Occipital lobe (tissue), 2 donors: ENCODE measurements around the gene GAN. TPM values are rescaled to one million over a fixed set of nuclear protein-coding genes. Genes with fewer than 3 reads are reported as not detected.

ENCODE experiments used
- DNase-seq: peaks from one replicate; lab custom pipeline; 2025; lab: John Stamatoyannopoulos, UW
- total RNA-seq: library from RNA; depleted of rRNA; stranded (reverse); fragments of >200 nt; gene quantifications from one replicate; pipeline ENCODE4 v1.2.3, GENCODE V29; 2014

The GAN gene, protein sequence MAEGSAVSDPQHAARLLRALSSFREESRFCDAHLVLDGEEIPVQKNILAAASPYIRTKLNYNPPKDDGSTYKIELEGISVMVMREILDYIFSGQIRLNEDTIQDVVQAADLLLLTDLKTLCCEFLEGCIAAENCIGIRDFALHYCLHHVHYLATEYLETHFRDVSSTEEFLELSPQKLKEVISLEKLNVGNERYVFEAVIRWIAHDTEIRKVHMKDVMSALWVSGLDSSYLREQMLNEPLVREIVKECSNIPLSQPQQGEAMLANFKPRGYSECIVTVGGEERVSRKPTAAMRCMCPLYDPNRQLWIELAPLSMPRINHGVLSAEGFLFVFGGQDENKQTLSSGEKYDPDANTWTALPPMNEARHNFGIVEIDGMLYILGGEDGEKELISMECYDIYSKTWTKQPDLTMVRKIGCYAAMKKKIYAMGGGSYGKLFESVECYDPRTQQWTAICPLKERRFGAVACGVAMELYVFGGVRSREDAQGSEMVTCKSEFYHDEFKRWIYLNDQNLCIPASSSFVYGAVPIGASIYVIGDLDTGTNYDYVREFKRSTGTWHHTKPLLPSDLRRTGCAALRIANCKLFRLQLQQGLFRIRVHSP
- 33.7 TPM for total RNA-seq

DNA sequence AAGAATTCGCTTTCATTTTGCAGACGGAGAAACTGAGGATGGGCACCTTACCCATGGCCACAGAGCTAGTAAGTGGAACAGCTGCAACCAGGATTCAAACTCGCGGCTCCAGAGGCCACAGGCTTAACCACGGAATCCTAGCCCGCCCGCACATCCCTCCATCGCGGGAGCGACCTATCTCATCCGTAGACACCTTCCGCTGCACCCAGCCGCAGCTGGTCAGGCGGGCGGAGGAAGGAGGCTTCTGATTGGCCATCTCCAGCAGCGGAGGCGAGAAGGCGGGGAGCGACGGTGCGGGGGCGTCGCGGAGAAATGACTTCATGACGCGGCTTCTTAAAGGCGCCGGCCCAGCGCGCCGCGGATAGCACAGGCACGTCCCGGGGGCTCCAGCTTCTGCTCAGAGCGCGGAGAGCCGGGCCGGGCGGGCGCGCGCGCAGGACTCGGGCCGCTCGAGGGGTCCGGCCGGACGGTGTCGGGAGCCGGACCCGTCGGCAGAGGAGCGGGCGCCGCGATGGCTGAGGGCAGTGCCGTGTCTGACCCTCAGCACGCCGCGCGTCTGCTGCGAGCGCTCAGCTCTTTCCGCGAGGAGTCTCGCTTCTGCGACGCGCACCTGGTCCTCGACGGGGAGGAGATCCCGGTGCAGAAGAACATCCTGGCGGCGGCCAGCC is at the start of gene GAN:
GAN (plus strand) TSS at position 360 of the 668 bp plus-strand sequence; CDS start at position 512, 152 bp downstream.
- peak; percentile 94 for DNase-seq

DNA sequence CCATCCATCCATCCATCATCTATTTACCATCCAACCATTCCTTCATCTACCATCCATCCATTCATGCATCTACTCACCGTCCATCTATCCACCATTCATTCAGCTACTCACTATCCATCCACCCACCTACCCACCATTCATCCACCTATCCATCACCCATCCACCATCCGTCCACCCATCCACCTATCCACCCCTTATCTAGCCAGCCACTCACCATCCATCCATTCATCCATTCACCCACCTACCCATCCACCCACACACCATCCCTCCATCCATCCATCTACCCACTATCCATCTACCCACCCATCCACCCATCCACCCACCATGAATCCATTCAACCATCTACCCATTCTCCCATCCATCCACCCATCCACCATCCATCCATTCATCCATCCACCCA is 49.7 kb upstream of the GAN start:
- no peak for DNase-seq

DNA sequence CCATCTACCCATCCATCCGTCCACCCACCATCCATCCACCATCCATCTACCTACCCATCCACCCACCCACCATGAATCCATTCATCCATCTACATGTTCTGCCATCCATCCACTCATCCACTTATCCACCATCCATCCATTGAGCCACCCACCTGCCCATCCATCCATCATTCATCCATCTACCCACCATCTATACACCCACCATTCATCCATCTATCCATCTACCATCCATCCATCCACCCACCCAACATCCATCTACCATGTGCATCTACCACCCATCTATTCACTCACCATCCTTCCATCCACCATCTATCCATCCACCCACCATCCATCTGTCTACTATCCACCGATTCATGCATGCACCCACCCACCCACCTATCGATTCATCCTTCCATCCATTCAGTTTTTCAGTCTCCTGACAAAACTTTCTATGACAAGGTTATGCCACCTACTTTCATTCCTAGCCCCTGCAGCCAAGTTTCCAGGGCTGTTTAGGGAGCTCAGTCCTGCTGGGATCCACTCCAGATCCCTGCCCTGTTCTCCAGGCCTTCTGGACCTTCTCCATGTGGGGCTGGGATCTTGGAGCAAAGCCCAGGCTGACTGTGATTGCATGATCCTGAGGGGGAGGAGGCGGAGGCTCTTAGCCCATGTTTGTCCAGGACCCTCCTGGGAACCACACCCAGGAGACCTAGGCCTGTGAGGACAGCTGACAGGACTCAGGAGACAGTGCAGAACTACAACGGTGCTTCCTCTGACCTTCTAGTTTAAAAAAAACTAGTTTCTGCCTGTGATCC is 48.9 kb upstream of the GAN start:
- DNase-seq: no peak

DNA sequence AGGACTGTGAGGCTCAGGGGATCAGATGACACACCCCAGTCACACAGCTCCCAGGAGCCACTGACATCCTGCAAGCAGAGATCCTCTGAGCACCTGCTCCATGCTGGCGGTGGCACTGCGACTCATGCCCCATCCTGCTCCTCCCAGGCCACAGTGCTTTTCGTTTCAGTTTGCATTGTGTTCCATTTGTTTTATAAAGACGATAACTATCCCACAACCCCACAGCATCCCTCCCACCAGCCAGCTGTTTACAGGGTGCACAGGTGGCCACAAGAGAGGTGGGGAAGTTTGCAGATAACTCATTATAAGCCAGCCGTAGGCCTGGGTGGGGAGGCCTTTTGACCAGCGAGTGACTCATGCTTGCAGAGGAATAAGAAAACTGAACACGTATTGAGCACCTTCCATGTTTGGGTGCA is 48.1 kb upstream of the GAN start:
- no peak for DNase-seq

DNA sequence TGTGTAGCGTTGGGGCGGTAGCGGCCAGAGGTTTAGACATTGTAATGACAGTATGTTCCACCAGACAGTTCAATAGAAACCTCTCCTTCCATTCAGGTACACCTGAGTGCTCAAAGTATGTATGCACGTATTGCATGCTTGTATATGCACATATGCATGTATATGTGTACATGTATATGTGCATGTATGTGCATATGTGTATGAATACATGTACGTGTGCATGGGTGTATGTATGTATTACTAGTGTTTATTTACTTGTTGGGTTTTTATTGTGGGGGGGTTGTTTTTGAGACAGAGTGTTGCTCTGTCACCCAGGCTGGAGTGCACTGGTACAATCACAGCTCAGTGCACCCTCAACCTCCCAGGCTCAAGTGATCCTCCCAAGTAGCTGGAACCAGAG is 46.3 kb upstream of the GAN start:
- no peak for DNase-seq

DNA sequence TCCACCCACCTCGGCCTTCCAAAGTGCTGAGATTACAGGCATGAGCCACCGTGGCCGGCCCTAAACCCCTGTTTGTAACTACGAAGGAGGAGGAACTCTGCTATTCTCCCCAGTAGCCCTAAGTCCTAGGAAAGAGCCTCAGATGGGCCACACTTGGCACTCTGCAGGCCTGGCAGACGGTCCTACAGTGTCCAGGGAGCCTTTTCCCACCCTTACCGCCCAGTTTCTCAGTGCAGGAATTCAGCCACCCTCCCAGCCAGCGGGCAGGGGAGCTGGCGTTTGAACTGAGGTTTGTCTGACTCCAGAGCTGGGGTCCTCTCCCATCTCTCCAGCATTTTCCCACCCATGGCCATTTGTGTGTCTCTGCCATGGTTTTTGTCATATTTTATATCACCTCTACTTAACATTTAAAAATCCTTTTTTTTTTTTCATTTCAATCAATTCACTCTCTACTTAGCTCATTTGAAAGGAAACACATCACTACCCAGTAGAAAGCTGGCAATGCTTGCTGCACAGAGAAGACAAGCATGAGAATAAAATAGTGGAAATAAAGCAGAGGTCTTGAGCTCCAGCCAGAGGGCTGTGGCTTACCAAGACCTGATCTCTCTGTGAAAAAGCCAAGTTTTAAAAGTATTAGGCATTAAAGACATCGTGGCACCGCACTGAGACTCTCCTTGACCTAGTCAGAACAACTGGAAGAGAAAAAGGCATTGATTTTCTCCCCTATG is 41.4 kb upstream of the GAN start:
- DNase-seq: no peak

DNA sequence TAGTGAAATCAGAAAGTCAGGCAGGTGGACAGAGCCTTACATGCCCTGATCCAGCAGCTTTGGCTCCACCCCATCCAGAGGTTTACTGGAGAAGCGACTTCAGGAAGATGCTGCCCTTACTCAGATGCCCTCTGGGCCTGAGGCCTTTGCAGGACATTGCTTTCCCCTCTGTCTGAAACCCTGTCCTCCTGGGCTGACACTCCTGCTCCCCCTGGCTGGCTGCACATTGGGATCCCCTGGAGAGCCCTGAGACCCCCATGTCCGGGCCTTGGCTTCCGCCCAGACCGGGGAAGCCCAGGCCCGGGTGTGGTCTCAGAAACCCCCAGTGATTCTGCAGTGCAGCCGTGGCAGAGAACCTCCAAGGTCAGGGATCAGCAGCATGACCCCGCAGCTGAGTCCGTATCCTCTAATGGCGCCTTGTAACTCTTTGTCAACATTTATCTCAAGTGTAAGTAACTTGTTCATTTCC is 39.7 kb upstream of the GAN start:
- no peak for DNase-seq

DNA sequence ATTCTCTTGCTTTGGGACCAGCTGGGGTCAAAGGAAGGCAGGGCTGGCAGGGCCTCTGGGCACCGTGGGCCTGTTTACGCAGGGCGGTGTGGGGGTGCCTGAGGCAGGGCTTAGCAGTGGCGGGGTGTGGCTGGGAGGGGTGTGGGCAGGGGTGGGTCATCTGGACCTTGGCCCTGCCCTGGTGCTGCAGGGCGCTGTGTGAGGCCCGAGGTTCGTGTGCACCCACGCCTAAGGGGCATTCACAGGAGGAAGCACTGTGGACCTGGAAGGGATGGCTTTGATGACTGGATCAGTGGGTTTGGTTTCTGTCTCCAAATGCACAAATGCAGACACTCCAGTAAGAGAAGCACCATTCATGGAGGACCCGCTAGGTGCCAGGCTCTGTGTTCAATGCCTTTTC is 39.0 kb upstream of the GAN start:
- no peak for DNase-seq

DNA sequence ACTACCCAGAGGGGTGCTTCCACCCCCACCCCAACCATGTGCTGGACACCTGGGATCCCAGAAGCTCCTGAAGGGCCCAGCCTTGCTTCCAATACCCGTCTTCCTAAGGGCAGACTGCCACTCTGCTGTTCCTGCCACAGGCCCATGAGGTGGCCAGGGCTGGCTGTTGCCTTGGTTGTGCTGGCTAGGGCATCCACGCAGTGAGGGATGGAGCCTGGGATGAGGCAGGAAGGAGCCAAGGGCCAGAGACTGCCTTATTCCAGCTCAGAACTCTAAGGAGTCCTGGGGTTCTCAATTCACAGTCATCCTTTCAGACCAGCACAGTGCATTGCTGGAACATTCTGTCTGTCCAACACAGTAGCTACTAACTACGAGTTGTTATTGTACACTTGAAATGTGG is 38.4 kb upstream of the GAN start:
- no peak for DNase-seq

DNA sequence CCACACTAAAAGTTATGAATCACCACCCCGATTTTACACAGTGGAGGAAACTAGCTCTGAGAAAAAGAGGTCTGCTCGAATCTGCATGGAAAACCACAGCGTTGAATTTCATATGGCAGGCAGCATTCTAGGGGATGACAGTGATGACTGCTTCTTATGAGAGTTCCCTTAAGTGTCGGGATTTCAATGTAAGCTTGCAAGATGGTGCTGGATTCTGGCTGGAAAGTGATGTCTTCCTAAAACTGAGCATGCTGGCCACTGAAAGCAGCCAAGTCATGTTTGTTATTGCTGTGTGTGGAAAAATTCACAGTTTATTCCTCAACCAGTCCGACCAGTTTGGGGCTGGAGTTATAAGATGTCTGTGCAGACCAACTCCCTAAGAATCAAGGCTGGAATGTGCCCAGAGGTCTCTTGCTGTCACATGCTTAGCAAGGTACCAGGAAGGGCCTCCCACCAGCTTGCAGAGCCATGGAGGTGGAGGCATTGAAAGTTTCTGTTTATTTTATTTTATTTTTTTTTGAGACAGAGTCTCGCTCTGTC is 37.2 kb upstream of the GAN start:
- DNase-seq: no peak

DNA sequence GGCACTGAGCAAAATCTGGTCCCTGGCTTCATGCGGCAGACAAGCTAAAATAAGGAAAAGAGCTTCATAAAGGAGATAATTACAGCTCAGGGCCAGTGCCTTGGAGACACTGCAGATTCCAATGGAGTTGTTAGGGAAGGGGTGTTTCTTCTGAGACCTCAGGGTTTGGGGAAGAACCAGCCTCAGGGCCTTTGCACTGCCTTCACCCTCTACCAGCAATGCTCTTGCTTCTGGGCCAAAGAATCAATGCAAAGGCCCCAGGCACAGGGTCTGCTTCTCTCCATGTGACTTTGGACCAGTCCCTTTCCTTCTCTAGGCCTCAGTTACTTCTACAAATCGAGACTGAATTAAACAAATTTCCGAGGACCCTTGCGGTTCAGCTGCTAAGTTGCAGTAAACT is 36.2 kb upstream of the GAN start:
- DNase-seq: no peak

DNA sequence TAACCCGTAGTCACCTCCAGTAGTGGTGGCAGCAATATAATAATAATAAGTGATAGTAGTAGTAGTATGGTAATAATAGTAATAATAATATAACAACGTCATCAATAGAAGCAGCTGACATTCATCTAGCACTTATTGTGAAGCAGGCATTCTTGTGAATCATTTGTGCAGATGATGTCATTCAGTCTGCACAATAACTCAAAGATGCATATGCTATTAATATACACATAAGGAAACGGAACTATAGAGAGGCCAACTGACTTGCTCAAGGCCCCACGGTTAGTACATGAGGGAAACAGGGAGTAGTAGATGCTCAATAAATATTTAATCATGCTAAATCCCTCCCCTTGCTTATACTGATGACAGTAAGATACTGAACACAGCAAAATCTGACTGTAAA is 35.4 kb upstream of the GAN start:
- no peak for DNase-seq

DNA sequence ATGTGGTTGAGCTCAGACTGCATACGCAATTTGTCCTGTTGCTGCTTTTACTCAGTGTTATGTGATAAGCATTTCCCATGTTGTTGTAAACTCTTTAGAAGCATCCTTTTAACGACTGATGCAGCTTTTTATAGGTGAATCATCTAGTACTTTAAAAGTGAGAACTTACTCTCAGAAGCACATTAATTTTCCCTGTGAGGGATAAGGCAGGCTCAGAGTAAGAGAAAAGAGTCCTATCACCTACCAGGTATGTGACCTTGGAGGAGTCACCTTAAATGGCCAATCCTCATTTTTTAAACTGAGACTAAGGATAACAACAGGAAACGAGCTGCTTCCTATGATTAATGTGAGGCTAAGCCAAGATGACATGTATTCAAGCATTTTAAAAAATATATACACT is 34.4 kb upstream of the GAN start:
- no peak for DNase-seq

DNA sequence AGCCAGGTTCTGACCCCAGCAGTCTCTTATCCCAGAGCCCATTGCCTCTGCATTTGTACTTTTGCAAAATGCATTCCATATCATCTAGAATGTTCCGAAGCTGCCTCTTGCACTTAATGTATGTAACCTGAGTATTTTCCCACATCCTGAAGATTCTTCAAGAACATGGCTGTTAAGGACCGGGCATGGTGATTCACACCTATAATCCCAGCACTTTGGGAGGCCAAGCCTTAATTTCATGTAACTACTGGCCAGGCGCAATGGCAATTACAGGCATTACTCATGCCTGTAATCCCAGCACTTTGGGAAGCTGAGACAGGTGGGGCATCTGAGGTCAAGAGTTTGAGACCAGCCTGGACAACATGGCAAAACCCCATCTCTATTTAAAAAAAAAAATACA is 31.7 kb upstream of the GAN start:
- no peak for DNase-seq

DNA sequence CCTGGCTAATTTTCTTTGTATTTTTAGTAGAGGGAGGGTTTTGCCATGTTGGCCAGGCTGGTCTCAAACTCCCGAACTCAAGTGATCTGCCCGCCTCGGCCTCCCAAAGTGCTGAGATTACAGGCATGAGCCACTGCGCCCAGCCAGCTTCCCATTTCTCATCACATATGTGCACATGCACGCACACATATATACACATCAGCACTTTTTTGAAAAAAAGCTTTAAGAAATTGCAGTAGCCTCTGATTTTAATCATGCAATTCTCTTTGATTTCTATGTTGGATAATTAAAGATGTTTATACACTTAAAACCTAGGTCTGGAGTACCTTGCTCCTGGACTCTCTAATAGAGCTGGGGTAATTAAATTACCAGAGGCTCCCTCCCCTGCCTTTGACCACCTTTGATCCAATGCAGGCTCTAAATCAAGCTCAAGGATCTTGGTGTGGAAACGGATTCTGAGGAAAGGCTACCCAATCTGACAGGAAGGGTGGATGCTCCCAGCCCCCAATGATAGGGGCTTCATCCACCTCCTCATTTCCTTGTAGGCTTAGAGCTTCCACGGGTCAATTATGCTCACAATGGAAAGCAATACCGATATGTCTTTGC is 29.7 kb upstream of the GAN start:
- DNase-seq: no peak

DNA sequence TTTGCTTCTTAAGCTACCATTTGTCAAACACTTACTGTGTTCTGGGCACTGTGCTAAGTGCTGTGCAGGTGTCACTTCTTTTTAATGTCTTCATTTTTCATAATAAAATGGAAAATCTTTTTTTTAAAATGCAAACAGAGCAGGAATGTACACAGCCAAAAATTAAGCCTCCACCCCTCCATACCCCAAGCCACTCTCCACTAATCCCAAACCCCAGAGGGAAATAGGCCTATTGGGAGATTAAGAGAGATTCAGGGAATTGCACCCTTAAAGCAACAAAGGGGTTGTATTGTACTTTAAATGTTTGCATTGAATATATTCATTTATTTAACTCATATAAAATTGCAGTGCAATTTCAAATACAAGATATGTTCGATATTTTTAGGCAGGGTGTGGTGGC is 28.6 kb upstream of the GAN start:
- no peak for DNase-seq

DNA sequence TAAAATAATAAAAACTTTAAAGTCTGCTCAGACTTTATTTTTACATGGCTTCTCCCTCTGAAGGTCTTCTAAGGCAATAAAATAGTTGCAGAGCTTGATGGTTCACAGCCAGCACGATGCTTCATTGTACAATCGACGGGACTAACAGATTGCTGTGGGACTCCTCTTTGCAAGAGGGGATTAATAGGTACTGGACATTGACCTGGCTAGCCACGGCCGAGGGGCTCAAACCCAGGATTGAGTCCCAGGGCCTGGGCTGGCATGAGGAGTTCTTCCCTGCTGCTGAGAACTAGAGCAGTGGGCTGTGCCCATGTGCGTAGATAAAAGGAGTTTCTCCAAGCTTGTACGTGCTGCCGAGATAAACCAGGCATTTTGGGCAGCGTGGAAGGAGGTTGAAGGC is 23.6 kb upstream of the GAN start:
- no peak for DNase-seq

DNA sequence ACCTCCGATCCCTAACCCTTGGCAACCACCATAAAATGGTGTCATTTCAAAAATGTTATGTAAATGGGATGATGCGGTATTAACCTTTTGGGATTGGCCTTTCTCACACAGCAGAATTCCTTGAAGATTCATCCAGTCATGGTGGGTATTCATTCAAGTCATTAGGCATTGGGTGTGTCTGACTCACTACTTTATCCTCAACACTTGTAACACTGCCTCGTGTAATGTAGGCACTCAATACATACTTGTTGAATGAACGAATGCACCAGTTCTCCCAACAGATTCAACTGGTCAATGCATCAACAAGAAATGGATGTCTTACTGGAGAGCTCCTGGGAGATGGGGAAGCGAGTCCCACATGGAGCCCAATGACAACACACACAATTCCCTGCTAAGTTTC is 21.8 kb upstream of the GAN start:
- no peak for DNase-seq

DNA sequence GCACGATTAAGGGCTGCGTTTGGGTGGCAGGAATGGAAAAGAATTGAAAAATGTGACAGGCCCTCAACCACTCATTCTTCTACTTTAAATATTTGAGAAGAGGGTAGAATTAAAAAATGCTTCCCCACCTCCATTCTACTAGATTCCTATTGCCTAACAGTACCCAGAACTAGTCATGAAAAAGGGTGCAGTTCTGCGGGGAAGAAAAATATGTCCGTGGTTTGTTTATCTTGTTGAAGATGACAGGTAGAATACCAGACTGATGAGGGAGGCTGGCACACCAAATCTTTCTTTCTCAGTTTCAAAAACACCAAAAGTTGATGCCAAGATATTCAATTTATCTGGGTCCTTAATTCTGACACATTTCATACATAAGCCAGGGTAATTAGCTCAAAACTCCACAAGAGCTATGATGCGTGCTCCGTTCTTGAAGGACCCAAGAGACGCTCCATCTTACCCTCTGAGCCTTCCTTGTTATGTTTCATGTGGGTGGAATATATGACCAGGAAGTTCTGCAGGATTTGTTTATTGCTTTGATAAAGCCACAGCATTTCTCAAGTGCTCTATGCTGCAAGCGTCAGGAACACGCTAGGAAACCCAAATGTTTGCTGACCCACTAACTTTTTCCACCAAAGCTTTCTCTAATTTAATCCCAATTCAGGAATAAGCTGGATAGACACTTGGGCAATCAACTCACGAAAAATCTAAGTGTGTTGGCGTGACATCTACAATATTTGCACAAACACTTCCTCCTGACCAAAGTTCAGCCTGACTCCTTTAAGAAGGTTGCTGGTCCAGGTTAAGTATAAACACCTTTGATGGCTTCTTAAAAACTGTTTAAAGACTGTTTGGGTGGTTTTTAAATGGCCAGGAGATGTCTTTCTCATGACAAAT is 20.6 kb upstream of the GAN start:
- no peak for DNase-seq
